ENCODE measurements around the gene RBMS1. TPM values are rescaled to one million over a fixed set of nuclear protein-coding genes. Genes with fewer than 3 reads are reported as not detected.

The RBMS1 gene
- total and polyA plus RNA-seq, 2 of the 4 experiments (the other 2 are of a cell fraction), result 43.5 to 64.9 TPM

DNA sequence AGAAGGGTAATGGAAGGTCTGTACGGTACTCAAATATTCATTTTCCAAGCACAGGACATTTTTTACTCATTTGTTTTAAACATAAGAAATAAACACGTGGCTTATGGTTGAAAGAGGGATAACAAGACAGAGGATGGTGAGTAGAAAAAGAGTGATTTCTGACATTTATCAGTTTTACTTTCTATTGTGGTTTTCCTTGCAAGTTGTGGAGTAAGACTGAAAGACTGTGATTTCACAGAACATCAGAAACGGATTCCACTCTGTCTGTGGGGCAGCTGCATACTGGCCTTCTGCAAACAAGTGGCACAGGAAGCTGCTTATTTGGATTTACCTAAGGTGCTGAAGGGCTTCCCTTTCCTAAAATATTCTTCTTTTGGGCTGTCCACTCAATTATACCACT, 171.3 kb downstream of the RBMS1 start:
- no peak overlapping the region for H2BK5ac ChIP-seq (ENCODE audit: low read depth, low read length, poor library complexity, severe bottlenecking)
- H3K36me3 ChIP-seq (ENCODE audit: control insufficient read depth, insufficient read depth, low read length), result peaks cover 3% of the 10 kb centered on the region
- peaks cover 16% of the 10 kb centered on the region for H3K9me1 ChIP-seq (ENCODE audit: insufficient read depth, low read length)
- no peak overlapping the region for H2AK5ac ChIP-seq (ENCODE audit: low read depth, low read length)
- H3K79me1 ChIP-seq (ENCODE audit: low read depth in 1 of 2, low read length in 2 of 2), result peaks cover 28 to 83% of the 10 kb centered on the region in 2 experiments
- peaks cover 13% of the 10 kb centered on the region for H3K4me1 ChIP-seq (ENCODE audit: control insufficient read depth, insufficient read depth, low read length)
- H2AK9ac ChIP-seq (replicated peaks; ENCODE audit: low read depth, low read length, poor library complexity), result no peak overlapping the region
- no peak for DNase-seq
- WGBS, 2 experiments (ENCODE audit: extremely low coverage in 2 of 2, insufficient read length in 1 of 2), result no CpG with 5 or more reads among the region's 3 CpGs
- ChIA-PET POLR2A (ENCODE audit: unreplicated experiment) (no interaction called here), CTCF (interaction anchor here (0.5 to 1.0 kb wide), 2 partner anchors 96 to 168 kb away, joined by 3 to 4 read pairs; no protein-coding TSS in a partner anchor)
- no peak overlapping the region for H3K14ac ChIP-seq (replicated peaks; ENCODE audit: low read depth, low read length)
- dilution Hi-C loops (cut with HindIII; ENCODE audit: low sequenced_read_pairs, unreplicated experiment) (no loop called here), intact Hi-C loops (cut with micrococcal nuclease) (loop anchor here (5.0 kb wide), 2 partner anchors 170 to 650 kb away; partner anchors contain the start of gene RBMS1), in situ Hi-C loops (cut with MboI; ENCODE audit: low sequenced_read_pairs) (loop anchor here (5.0 kb wide), 1 partner anchor 670 kb away; no protein-coding TSS in a partner anchor)
- no peak overlapping the region for H2AFZ ChIP-seq (replicated peaks; ENCODE audit: low read length, poor library complexity)
- peaks cover 61% of the 10 kb centered on the region for H4K20me1 ChIP-seq (ENCODE audit: insufficient read depth, low read length)
- no peak overlapping the region for H3K27ac ChIP-seq (ENCODE audit: insufficient read depth, low read length)
- no peak overlapping the region for H4K5ac ChIP-seq (ENCODE audit: low read depth, low read length)
- H3K27me3 ChIP-seq (ENCODE audit: control insufficient read depth, insufficient read depth, low read length), result no peaks in the 10 kb centered on the region
- BruUV-seq (replicated peaks), result no TSS peak
- TF ChIP-seq NFE2L2 (IDR thresholded peaks at IDR 0.05; ENCODE audit: low read depth, low read length) (no peak), CHD1 (IDR thresholded peaks at IDR 0.05; ENCODE audit: low read depth, low read length) (no peak), RCOR1 (IDR thresholded peaks at IDR 0.05; ENCODE audit: insufficient replicate concordance, low read length) (no peak), CEBPB (IDR thresholded peaks at IDR 0.05; ENCODE audit: low read depth, low read length) (no peak), SMC3 (IDR thresholded peaks at IDR 0.05; ENCODE audit: low read depth, low read length) (no peak), MXI1 (IDR thresholded peaks at IDR 0.05; ENCODE audit: borderline replicate concordance, low read depth, low read length) (no peak), MAFK (IDR thresholded peaks at IDR 0.05; ENCODE audit: low read depth, low read length) (no peak), FOS (IDR thresholded peaks at IDR 0.05; ENCODE audit: low read depth, low read length) (no peak)
- TF ChIP-seq, protein P1, sequence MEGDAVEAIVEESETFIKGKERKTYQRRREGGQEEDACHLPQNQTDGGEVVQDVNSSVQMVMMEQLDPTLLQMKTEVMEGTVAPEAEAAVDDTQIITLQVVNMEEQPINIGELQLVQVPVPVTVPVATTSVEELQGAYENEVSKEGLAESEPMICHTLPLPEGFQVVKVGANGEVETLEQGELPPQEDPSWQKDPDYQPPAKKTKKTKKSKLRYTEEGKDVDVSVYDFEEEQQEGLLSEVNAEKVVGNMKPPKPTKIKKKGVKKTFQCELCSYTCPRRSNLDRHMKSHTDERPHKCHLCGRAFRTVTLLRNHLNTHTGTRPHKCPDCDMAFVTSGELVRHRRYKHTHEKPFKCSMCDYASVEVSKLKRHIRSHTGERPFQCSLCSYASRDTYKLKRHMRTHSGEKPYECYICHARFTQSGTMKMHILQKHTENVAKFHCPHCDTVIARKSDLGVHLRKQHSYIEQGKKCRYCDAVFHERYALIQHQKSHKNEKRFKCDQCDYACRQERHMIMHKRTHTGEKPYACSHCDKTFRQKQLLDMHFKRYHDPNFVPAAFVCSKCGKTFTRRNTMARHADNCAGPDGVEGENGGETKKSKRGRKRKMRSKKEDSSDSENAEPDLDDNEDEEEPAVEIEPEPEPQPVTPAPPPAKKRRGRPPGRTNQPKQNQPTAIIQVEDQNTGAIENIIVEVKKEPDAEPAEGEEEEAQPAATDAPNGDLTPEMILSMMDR (conservative IDR thresholded peaks at IDR 0.05; ENCODE audit: low read depth, low read length), result no peak
- TF ChIP-seq, protein P2, sequence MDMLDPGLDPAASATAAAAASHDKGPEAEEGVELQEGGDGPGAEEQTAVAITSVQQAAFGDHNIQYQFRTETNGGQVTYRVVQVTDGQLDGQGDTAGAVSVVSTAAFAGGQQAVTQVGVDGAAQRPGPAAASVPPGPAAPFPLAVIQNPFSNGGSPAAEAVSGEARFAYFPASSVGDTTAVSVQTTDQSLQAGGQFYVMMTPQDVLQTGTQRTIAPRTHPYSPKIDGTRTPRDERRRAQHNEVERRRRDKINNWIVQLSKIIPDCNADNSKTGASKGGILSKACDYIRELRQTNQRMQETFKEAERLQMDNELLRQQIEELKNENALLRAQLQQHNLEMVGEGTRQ (IDR thresholded peaks at IDR 0.05; ENCODE audit: low read depth, low read length), result no peak
- H4K91ac ChIP-seq (ENCODE audit: insufficient read depth, low read depth, low read length), result no peak overlapping the region
- no peak overlapping the region for H3K4me2 ChIP-seq (ENCODE audit: low read depth, low read length)
- no peak overlapping the region for H3K4ac ChIP-seq (ENCODE audit: low read depth, low read length)
- H2BK20ac ChIP-seq (ENCODE audit: low read depth, low read length), result no peak overlapping the region
- no peaks in the 10 kb centered on the region for H3K9me3 ChIP-seq (ENCODE audit: control insufficient read depth, insufficient read depth, low read length)
- no peak overlapping the region for H2BK15ac ChIP-seq (ENCODE audit: low read depth, low read length)
- no peak overlapping the region for H3K23ac ChIP-seq (ENCODE audit: low read depth, low read length)
- no peak overlapping the region for H3K9ac ChIP-seq (ENCODE audit: low read depth, low read length)
- H3K4me3 ChIP-seq (ENCODE audit: insufficient read depth, low read depth, low read length), result no peak overlapping the region
- no peak overlapping the region for H4K8ac ChIP-seq (ENCODE audit: low read depth in 2 of 2, low read length in 2 of 2)
- no peak overlapping the region for H2BK120ac ChIP-seq (ENCODE audit: low read depth, low read length)
- no peak for ATAC-seq (ENCODE audit: low read depth)
- H3K56ac ChIP-seq (ENCODE audit: extremely low read depth, insufficient read depth, low read length), result no peak overlapping the region
- H3K18ac ChIP-seq (ENCODE audit: low read depth, low read length), result no peak overlapping the region

Measured in IMR-90 (cell line).